DND-41 (cell line): Measurements from ENCODE around the gene KCNT2.

Experiments used
- CTCF ChIP-seq: IDR thresholded peaks from 2 replicates; pipeline ENCODE4 v1.5.1; 2012; ENCODE audit warnings: borderline replicate concordance, low read length, moderate library complexity, mild to moderate bottlenecking; ENCODE audit not compliant: poor library complexity, severe bottlenecking; ENCODE audit errors: extremely low read depth
- EZH2 ChIP-seq: IDR thresholded peaks from 3 replicates; pipeline ENCODE4 v1.6.1; 2012; ENCODE audit warnings: borderline replicate concordance, low read depth, mild to moderate bottlenecking, moderate library complexity, low read length, inconsistent platforms; ENCODE audit not compliant: severe bottlenecking

GRCh38 chr1:196229546-196229945 lies 378.7 kb downstream of the KCNT2 start:
- TF ChIP-seq EZH2 (no peak), CTCF (no peak)
